Activated CD8-positive, alpha-beta T cell treated with anti-CD3 and anti-CD28 coated beads for 36 hours (primary cell): Measurements from ENCODE around the gene F2. TPM values are rescaled to one million over a fixed set of nuclear protein-coding genes. Genes with fewer than 3 reads are reported as not detected.

Source experiments
- ATAC-seq: fragments of 200-7000 bp; cut with Tn5 transposase; one replicate; pipeline ENCODE4 v1.10.0; 2021; ENCODE audit warnings: mild to moderate bottlenecking, moderate library complexity
- CTCF ChIA-PET: fragments of 350-600 bp; sonication (Branson Sonifier 250); formaldehyde crosslinking; loops from one replicate; lab custom pipeline; 2021; ENCODE audit warnings: antibody characterized with exemption; lab: Charles Lee
- POLR2A ChIA-PET: fragments of 350-600 bp; sonication (Branson Sonifier 250); formaldehyde crosslinking; loops from one replicate; lab custom pipeline; 2021; ENCODE audit warnings: antibody characterized with exemption; lab: Charles Lee
- DNase-seq: peaks from one replicate; pipeline ENCODE4 v3.0.0-alpha.2; 2020
- H3K27ac Mint-ChIP-seq: one replicate; pipeline ENCODE4 v1.8.0; 2021; ENCODE audit warnings: mild to moderate bottlenecking, mixed read lengths
- H3K27me3 Mint-ChIP-seq: one replicate; pipeline ENCODE4 v1.8.0; 2021; ENCODE audit warnings: mixed read lengths
- H3K36me3 Mint-ChIP-seq: one replicate; pipeline ENCODE4 v1.8.0; 2021; ENCODE audit warnings: low read depth, mixed read lengths
- H3K4me1 Mint-ChIP-seq: one replicate; pipeline ENCODE4 v1.8.0; 2021; ENCODE audit warnings: low read depth, mixed read lengths
- H3K4me3 Mint-ChIP-seq: one replicate; pipeline ENCODE4 v1.8.0; 2021; ENCODE audit warnings: mild to moderate bottlenecking, moderate library complexity, mixed read lengths
- H3K9me3 Mint-ChIP-seq: one replicate; pipeline ENCODE4 v1.8.0; 2021; ENCODE audit warnings: mixed read lengths
- CTCF ChIP-seq: fragments of 200-600 bp; IDR thresholded peaks from one replicate; pipeline ENCODE4 v1.8.0; 2022; ENCODE audit warnings: antibody characterized with exemption, mild to moderate bottlenecking
- intact Hi-C: fragments of 100-400 bp; cut with micrococcal nuclease; formaldehyde crosslinking; loops from one replicate; pipeline ENCODE4 v1.10.0; 2022
- total RNA-seq, 2 experiments: library from RNA; stranded (reverse); gene quantifications; one replicate each; pipeline ENCODE4 v1.2.3, GENCODE V29; 2021

F2 gene
- total RNA-seq, 2 experiments from 2014 or later: not detected

GRCh38 chr11:46696212-46696558 is 22.8 kb upstream of the F2 start:
- no peak overlapping the region for H3K27ac Mint-ChIP-seq
- H3K27me3 Mint-ChIP-seq: no peaks in the 10 kb centered on the region
- no peak overlapping the region for H3K4me3 Mint-ChIP-seq
- DNase-seq (no peak), ATAC-seq (no peak)
- intact Hi-C loops: no loop called here
- TF ChIP-seq CTCF: no peak
- H3K4me1 Mint-ChIP-seq: peaks cover 28% of the 10 kb centered on the region
- ChIA-PET CTCF (interaction anchor here (1.3 kb wide), 1 partner anchor 25 kb away, joined by 3 read pairs; no protein-coding TSS in a partner anchor), POLR2A (no interaction called here)
- peaks cover 7% of the 10 kb centered on the region for H3K36me3 Mint-ChIP-seq
- no peaks in the 10 kb centered on the region for H3K9me3 Mint-ChIP-seq

- ChIA-PET CTCF (interaction anchor here (1.3 kb wide), 1 partner anchor 26 kb away, joined by 3 read pairs; no protein-coding TSS in a partner anchor), POLR2A (interaction anchor here (0.9 kb wide), 1 partner anchor 10 kb away, joined by 3 read pairs; no protein-coding TSS in a partner anchor)
- H3K27ac Mint-ChIP-seq: peak overlapping the region; percentile 36
- no peaks in the 10 kb centered on the region for H3K9me3 Mint-ChIP-seq
- DNase-seq: no peak
- peaks cover 36% of the 10 kb centered on the region for H3K4me1 Mint-ChIP-seq
- H3K36me3 Mint-ChIP-seq: peaks cover 15% of the 10 kb centered on the region
- intact Hi-C loops: no loop called here
- H3K27me3 Mint-ChIP-seq: no peaks in the 10 kb centered on the region
- TF ChIP-seq CTCF: no peak
- no peak for ATAC-seq
- H3K4me3 Mint-ChIP-seq: no peak overlapping the region
These were observed 21.7 kb upstream of the F2 start for GRCh38 chr11:46697303-46697702.

- peaks cover 19% of the 10 kb centered on the region for H3K36me3 Mint-ChIP-seq
- no peak for TF ChIP-seq CTCF
- H3K9me3 Mint-ChIP-seq: no peaks in the 10 kb centered on the region
- ATAC-seq: no peak
- ChIA-PET POLR2A (interaction anchor here (0.9 kb wide), 1 partner anchor 10 kb away, joined by 3 read pairs; no protein-coding TSS in a partner anchor), CTCF (interaction anchor here (1.3 kb wide), 1 partner anchor 27 kb away, joined by 3 read pairs; no protein-coding TSS in a partner anchor)
- peaks cover 40% of the 10 kb centered on the region for H3K4me1 Mint-ChIP-seq
- intact Hi-C loops: no loop called here
- peak overlapping the region; percentile 36 for H3K27ac Mint-ChIP-seq
- H3K27me3 Mint-ChIP-seq: no peaks in the 10 kb centered on the region
- DNase-seq: no peak
- no peak overlapping the region for H3K4me3 Mint-ChIP-seq
These were observed 21.3 kb upstream of the F2 start for GRCh38 chr11:46697723-46698122.

GRCh38 chr11:46698597-46698996 is 20.4 kb upstream of the F2 start:
- peaks cover 47% of the 10 kb centered on the region for H3K4me1 Mint-ChIP-seq
- H3K27ac Mint-ChIP-seq: peak overlapping the region; percentile 75
- DNase-seq: no peak
- POLR2A ChIA-PET: no interaction called here
- H3K4me3 Mint-ChIP-seq: peak overlapping the region; percentile 97
- intact Hi-C loops: no loop called here
- H3K9me3 Mint-ChIP-seq: no peaks in the 10 kb centered on the region
- no peak for TF ChIP-seq CTCF
- ATAC-seq: no peak
- CTCF ChIA-PET: no interaction called here
- peaks cover 26% of the 10 kb centered on the region for H3K36me3 Mint-ChIP-seq
- H3K27me3 Mint-ChIP-seq: no peaks in the 10 kb centered on the region

GRCh38 chr11:46700241-46701077 is 18.6 kb upstream of the F2 start, which contains the start of the genes ARHGAP1 and ZNF408:
TSS of gene ARHGAP1 (minus strand) at chr11:46700619. CDS start at chr11:46696107, 4,512 bp downstream.
TSS of gene ZNF408 (plus strand) at chr11:46701031. CDS start at chr11:46701048, 17 bp downstream.
- peaks cover 43% of the 10 kb centered on the region for H3K4me1 Mint-ChIP-seq
- peak within 1 kb of the TSS; percentile 97 for H3K4me3 Mint-ChIP-seq
- no peaks in the 10 kb centered on the region for H3K9me3 Mint-ChIP-seq
- DNase-seq: peak; percentile 100
- ChIA-PET POLR2A (interaction anchor here (0.5 to 2.2 kb wide), 13 partner anchors 8 to 142 kb away, joined by 3 to 15 read pairs (median 3); partner anchors contain the start of gene ATG13), CTCF (interaction anchor here (0.6 to 1.6 kb wide), 8 partner anchors 13 to 879 kb away, joined by 3 to 5 read pairs (median 3); no protein-coding TSS in a partner anchor)
- H3K27ac Mint-ChIP-seq: peak within 1 kb of the TSS; percentile 99
- intact Hi-C loops: no loop called here
- H3K27me3 Mint-ChIP-seq: no peaks in the 10 kb centered on the region
- TF ChIP-seq CTCF: no peak
- peaks cover 32% of the 10 kb centered on the region for H3K36me3 Mint-ChIP-seq
- peak; percentile 98 for ATAC-seq
